ENCODE data around the gene PAK4.

- no peak for TF ChIP-seq CTCF (IDR thresholded peaks at IDR 0.05)
- no peak for TF ChIP-seq POLR2A (IDR thresholded peaks at IDR 0.05)
Observed at GRCh38 chr19:39078436-39079200, 47.0 kb upstream of the PAK4 start.
